GM21360 (cell line): ENCODE measurements around the gene RUVBL1.

Experiments used
- ATAC-seq: cut with Tn5 transposase; IDR thresholded peaks from one replicate; pipeline ENCODE4 v1.9.1; 2021; ENCODE audit warnings: mild to moderate bottlenecking, moderate library complexity; ENCODE audit not compliant: unreplicated experiment

RUVBL1 gene

GRCh38 chr3:128036119-128036518, 87.5 kb downstream of the RUVBL1 start:
- ATAC-seq: no peak

- ATAC-seq: no peak
Measured at GRCh38 chr3:128033102-128033501, 90.5 kb downstream of the RUVBL1 start.
